K562 (cell line): Measurements from ENCODE around the gene RIOX2. TPM values are rescaled to one million over a fixed set of nuclear protein-coding genes. Genes with fewer than 3 reads are reported as not detected.

Experiments
- ATAC-seq: fragments of 200-7000 bp; cut with Tn5 transposase; 3 replicates; pipeline ENCODE4 v1.9.1; 2020; ENCODE audit warnings: moderate library complexity
- BruUV-seq: library from RNA; stranded (reverse); fragments of 400-500 nt; replicated peaks from 2 replicates; lab custom pipeline; 2021; lab: Mats Ljungman, UMichigan
- CTCF ChIA-PET: fragments of 300-600 bp; formaldehyde crosslinking; extraction: SDS; loops from one replicate; lab custom pipeline; 2021; ENCODE audit warnings: low intra/inter-chr PET ratio; lab: Yijun Ruan, JAX
- POLR2A ChIA-PET: fragments of 300-600, 350-650 bp; sonication (Branson Sonifier 250); formaldehyde crosslinking; extraction: SDS; loops from one replicate; lab custom pipeline; 2021; ENCODE audit warnings: antibody characterized with exemption, inconsistent platforms; lab: Yijun Ruan, JAX
- DNase-seq, 4 experiments: peaks; one replicate each; pipeline versions ENCODE4 v3.0.0 to v3.0.0-alpha.2; 2011 to 2018; ENCODE audit warnings: low spot score in 3 of 4, mixed read lengths in 3 of 4; ENCODE audit errors: extremely low read depth in 1 of 4
- FAIRE-seq: peaks from 2 replicates; lab custom pipeline; 2011; peaks lifted over from hg19 to GRCh38; lab: Jason Lieb, UNC
- H2AFZ ChIP-seq: 2 replicates; pipeline ENCODE4 v1.6.0; 2011; ENCODE audit warnings: low read depth, low read length, control low read depth, inconsistent platforms
- H3K27ac ChIP-seq: fragments of 200-600 bp; 3 replicates; pipeline ENCODE4 v1.8.0; 2011; ENCODE audit warnings: low read depth, mild to moderate bottlenecking, control low read depth, inconsistent platforms, low read length, moderate library complexity, mixed read lengths; ENCODE audit errors: extremely low read depth
- H3K27me3 ChIP-seq, 2 experiments: fragments of 300-600 bp in 1 of 2; 2 replicates in 1 of 2; 3 replicates in 1 of 2; pipeline versions ENCODE4 v1.6.0 to v1.8.0; 2011; ENCODE audit warnings: inconsistent platforms in 2 of 2, low read length in 2 of 2, mild to moderate bottlenecking in 1 of 2, mixed read lengths in 1 of 2, moderate library complexity in 1 of 2; ENCODE audit not compliant: control insufficient read depth in 2 of 2, insufficient read depth in 2 of 2
- H3K36me3 ChIP-seq: fragments of 300-600 bp; 3 replicates; pipeline ENCODE4 v1.8.0; 2011; ENCODE audit warnings: mild to moderate bottlenecking, low read length, inconsistent platforms; ENCODE audit not compliant: control insufficient read depth, insufficient read depth
- H3K4me1 ChIP-seq, 2 experiments: fragments of 200-600 bp in 1 of 2; replicated peaks in 1 of 2; 2 replicates in 1 of 2; 3 replicates in 1 of 2; pipeline versions ENCODE4 v1.5.1 to v1.8.0; 2011; ENCODE audit warnings: inconsistent platforms in 2 of 2, low read length in 2 of 2, mild to moderate bottlenecking in 1 of 2, mixed read lengths in 1 of 2, moderate library complexity in 1 of 2; ENCODE audit not compliant: control insufficient read depth in 2 of 2, insufficient read depth in 2 of 2
- H3K4me2 ChIP-seq: 2 replicates; pipeline ENCODE4 v1.6.1; 2011; ENCODE audit warnings: low read length, control low read depth, inconsistent platforms, mixed read lengths; ENCODE audit not compliant: insufficient read depth
- H3K4me3 ChIP-seq: fragments of 200-600 bp; sonication (generic), shearing (Covaris generic); 2 replicates; pipeline ENCODE4 v1.5.1; 2016; ENCODE audit warnings: control low read depth, inconsistent platforms
- H3K79me2 ChIP-seq: fragments of 200-600 bp; 3 replicates; pipeline ENCODE4 v1.8.0; 2011; ENCODE audit warnings: low read length, inconsistent platforms; ENCODE audit not compliant: control insufficient read depth, insufficient read depth
- H3K9ac ChIP-seq, 2 experiments: 2 replicates each; pipeline versions ENCODE4 v1.6.0 to v1.6.1; 2011; ENCODE audit warnings: low read depth in 2 of 2, low read length in 2 of 2, control low read depth in 1 of 2, inconsistent platforms in 1 of 2, mild to moderate bottlenecking in 1 of 2, mixed read lengths in 1 of 2; ENCODE audit not compliant: insufficient read depth in 1 of 2
- H3K9me1 ChIP-seq: one replicate; pipeline ENCODE4 v1.6.0; 2011; ENCODE audit warnings: inconsistent platforms, mild to moderate bottlenecking, low read length, moderate library complexity; ENCODE audit not compliant: control insufficient read depth, insufficient read depth
- H3K9me3 ChIP-seq: replicated peaks from 2 replicates; pipeline ENCODE4 v1.5.1; 2011; ENCODE audit warnings: low read depth, low read length, inconsistent platforms; ENCODE audit not compliant: control insufficient read depth, insufficient read depth
- H4K20me1 ChIP-seq: replicated peaks from 2 replicates; pipeline ENCODE4 v1.6.1; 2011; ENCODE audit warnings: low read length, inconsistent platforms, mixed read lengths; ENCODE audit not compliant: control insufficient read depth, insufficient read depth
- ETV1 ChIP-seq: fragments of 450-650 bp; conservative IDR thresholded peaks from 2 replicates; pipeline ENCODE4 v1.6.1; 2016; ENCODE audit warnings: missing genetic modification characterization, control low read depth, low read depth, missing compliant biosample characterization
- HNRNPH1 ChIP-seq: fragments of 200-400 bp; formaldehyde crosslinking; optimal IDR thresholded peaks from 2 replicates; pipeline ENCODE3; 2017; ENCODE audit warnings: low read depth, mild to moderate bottlenecking, low read length, moderate library complexity
- PHB2 ChIP-seq: fragments of 450-650 bp; IDR thresholded peaks from 2 replicates; pipeline ENCODE4 v1.6.1; 2017; ENCODE audit warnings: low read depth
- SMARCA4 ChIP-seq: fragments of 450-650 bp; IDR thresholded peaks from 2 replicates; pipeline ENCODE4 v1.6.1; 2016
- SRSF9 ChIP-seq: fragments of 200-400 bp; formaldehyde crosslinking; IDR thresholded peaks from 2 replicates; pipeline ENCODE4 v1.6.1; 2017; ENCODE audit warnings: low read depth, low read length, borderline replicate concordance
- THAP7 ChIP-seq: fragments of 250-450 bp; sonication (Bioruptor Pico); IDR thresholded peaks from 2 replicates; pipeline ENCODE4 v1.5.0; 2021
- U2AF1 ChIP-seq: fragments of 200-400 bp; formaldehyde crosslinking; optimal IDR thresholded peaks from 2 replicates; pipeline ENCODE3; 2017; ENCODE audit warnings: mild to moderate bottlenecking, low read depth, low read length, moderate library complexity
- ZFP36 ChIP-seq: fragments of 150-350 bp; IDR thresholded peaks from 2 replicates; pipeline ENCODE4 v1.6.1; 2018; ENCODE audit warnings: low read length, low read depth; ENCODE audit not compliant: partially characterized antibody
- WGBS: fragments of 100-300 bp; shearing (Covaris generic); methylation state at CpG from one replicate; pipeline ENCODE4 v1.1.6; 2016; ENCODE audit warnings: low coverage, mixed read lengths; ENCODE audit not compliant: insufficient coverage; ENCODE audit errors: missing lambda C conversion rate; 5-methylcytosine and 5-hydroxymethylcytosine counted together
- in situ Hi-C: fragments of 300-500 bp; cut with MboI; formaldehyde crosslinking; loops from 4 replicates; pipeline ENCODE4 v1.15.0; 2018; ENCODE audit warnings: inconsistent platforms, mixed read lengths
- intact Hi-C: fragments of 100-400 bp; cut with micrococcal nuclease; formaldehyde crosslinking; loops from 2 replicates; pipeline ENCODE4 v1.14.2; 2022
- polyA plus RNA-seq, 8 experiments: library from polyadenylated mRNA; depleted of rRNA in 4 of 8; stranded (reverse) in 5 of 8; unstranded in 3 of 8; fragments of >200 nt; fragmentation: Nextera tagmentation in 2 of 8; fragmentation: Illumina TruSeq in 1 of 8; extraction: Ambion mirVana in 2 of 8; extraction: Trizol in 1 of 8; gene quantifications; 2 replicates each; pipeline versions ENCODE4 v1.2.1 to v1.2.3, GENCODE V29; 2011 to 2014; ENCODE audit warnings: inconsistent platforms in 1 of 8, missing spikeins in 1 of 8
- total RNA-seq, 7 experiments: library from RNA; depleted of rRNA in 6 of 7; stranded (reverse); fragments of >200 nt in 6 of 7; fragmentation: Illumina TruSeq in 2 of 7; extraction: Trizol in 2 of 7; gene quantifications; 2 replicates each; pipeline versions ENCODE4 v1.2.1 to v1.2.3, GENCODE V29; 2011 to 2021; ENCODE audit warnings: low replicate concordance in 1 of 7
- TF ChIP-seq, protein P1 (sequence below): sonication (generic); formaldehyde crosslinking; IDR thresholded peaks from 2 replicates; pipeline ENCODE4 v1.8.1; 2023; ENCODE audit warnings: missing genetic modification reagents, mild to moderate bottlenecking, borderline replicate concordance

Gene RIOX2
- total and polyA plus RNA-seq, 9 of the 15 experiments (the other 6 are each of a cell fraction or from before 2014, with no cell fraction given) = 22.2 to 56.0 (median 32.6) TPM

GRCh38 chr3:97999994-98000393 is 27.8 kb upstream of the RIOX2 start:
- Histone ChIP-seq H3K9me1 (no peaks in the 10 kb centered on the region), H3K4me2 (no peak overlapping the region), H2AFZ (no peak overlapping the region), H3K9me3 (no peaks in the 10 kb centered on the region), H3K27ac (no peak overlapping the region), H3K36me3 (no peaks in the 10 kb centered on the region), H3K79me2 (no peaks in the 10 kb centered on the region), H3K9ac (no peak overlapping the region), H3K4me1 (no peaks in the 10 kb centered on the region), H3K27me3 (no peaks in the 10 kb centered on the region), H4K20me1 (no peaks in the 10 kb centered on the region), H3K4me3 (no peak overlapping the region)
- TF ChIP-seq ETV1 = no peak
- no peak for TF ChIP-seq HNRNPH1
- TF ChIP-seq SMARCA4 = no peak
- no peak for TF ChIP-seq PHB2
- no peak for TF ChIP-seq ZFP36
- TF ChIP-seq THAP7 (CRISPR knock-in tag) = no peak
- TF ChIP-seq, protein P1, sequence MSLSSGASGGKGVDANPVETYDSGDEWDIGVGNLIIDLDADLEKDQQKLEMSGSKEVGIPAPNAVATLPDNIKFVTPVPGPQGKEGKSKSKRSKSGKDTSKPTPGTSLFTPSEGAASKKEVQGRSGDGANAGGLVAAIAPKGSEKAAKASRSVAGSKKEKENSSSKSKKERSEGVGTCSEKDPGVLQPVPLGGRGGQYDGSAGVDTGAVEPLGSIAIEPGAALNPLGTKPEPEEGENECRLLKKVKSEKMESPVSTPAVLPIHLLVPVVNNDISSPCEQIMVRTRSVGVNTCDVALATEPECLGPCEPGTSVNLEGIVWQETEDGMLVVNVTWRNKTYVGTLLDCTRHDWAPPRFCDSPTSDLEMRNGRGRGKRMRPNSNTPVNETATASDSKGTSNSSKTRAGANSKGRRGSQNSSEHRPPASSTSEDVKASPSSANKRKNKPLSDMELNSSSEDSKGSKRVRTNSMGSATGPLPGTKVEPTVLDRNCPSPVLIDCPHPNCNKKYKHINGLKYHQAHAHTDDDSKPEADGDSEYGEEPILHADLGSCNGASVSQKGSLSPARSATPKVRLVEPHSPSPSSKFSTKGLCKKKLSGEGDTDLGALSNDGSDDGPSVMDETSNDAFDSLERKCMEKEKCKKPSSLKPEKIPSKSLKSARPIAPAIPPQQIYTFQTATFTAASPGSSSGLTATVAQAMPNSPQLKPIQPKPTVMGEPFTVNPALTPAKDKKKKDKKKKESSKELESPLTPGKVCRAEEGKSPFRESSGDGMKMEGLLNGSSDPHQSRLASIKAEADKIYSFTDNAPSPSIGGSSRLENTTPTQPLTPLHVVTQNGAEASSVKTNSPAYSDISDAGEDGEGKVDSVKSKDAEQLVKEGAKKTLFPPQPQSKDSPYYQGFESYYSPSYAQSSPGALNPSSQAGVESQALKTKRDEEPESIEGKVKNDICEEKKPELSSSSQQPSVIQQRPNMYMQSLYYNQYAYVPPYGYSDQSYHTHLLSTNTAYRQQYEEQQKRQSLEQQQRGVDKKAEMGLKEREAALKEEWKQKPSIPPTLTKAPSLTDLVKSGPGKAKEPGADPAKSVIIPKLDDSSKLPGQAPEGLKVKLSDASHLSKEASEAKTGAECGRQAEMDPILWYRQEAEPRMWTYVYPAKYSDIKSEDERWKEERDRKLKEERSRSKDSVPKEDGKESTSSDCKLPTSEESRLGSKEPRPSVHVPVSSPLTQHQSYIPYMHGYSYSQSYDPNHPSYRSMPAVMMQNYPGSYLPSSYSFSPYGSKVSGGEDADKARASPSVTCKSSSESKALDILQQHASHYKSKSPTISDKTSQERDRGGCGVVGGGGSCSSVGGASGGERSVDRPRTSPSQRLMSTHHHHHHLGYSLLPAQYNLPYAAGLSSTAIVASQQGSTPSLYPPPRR (CRISPR knock-in tag) = no peak
- no peak for TF ChIP-seq U2AF1
- TF ChIP-seq SRSF9 = no peak
- POLR2A ChIA-PET = no interaction called here
- in situ Hi-C loops = no loop called here
- ATAC-seq = no peak
- no peak for DNase-seq
- intact Hi-C loops = no loop called here
- 0% methylated on average over 1 of the region's 1 CpG for WGBS
- no TSS peak for BruUV-seq
- CTCF ChIA-PET = no interaction called here
- FAIRE-seq = no peak
